Activated gamma-delta T cell (primary cell): ENCODE data around the gene CUX1.

Source experiments
- DNase-seq: peaks from one replicate; lab custom pipeline; 2025; lab: John Stamatoyannopoulos, UW

CUX1 gene

GRCh38 chr7:102184303-102184702 is 366.9 kb downstream of the CUX1 start:
- no peak for DNase-seq

- DNase-seq: no peak
Observed at GRCh38 chr7:102185796-102186195, 368.4 kb downstream of the CUX1 start.

- no peak for DNase-seq
Observed at GRCh38 chr7:102186306-102186705, 368.9 kb downstream of the CUX1 start.

GRCh38 chr7:102188746-102189145 is 371.3 kb downstream of the CUX1 start:
- no peak for DNase-seq

GRCh38 chr7:102189756-102190155 is 372.3 kb downstream of the CUX1 start:
- DNase-seq: no peak

- no peak for DNase-seq
Observed at GRCh38 chr7:102190776-102191350, 373.4 kb downstream of the CUX1 start.

- DNase-seq: no peak
Observed at GRCh38 chr7:102191556-102192379, 374.3 kb downstream of the CUX1 start.

- no peak for DNase-seq
Observed at GRCh38 chr7:102192790-102193189, 375.4 kb downstream of the CUX1 start.

- no peak for DNase-seq
Observed at GRCh38 chr7:102193806-102194205, 376.4 kb downstream of the CUX1 start.

- no peak for DNase-seq
Observed at GRCh38 chr7:102195361-102195760, 377.9 kb downstream of the CUX1 start.

- no peak for DNase-seq
Observed at GRCh38 chr7:102196028-102196427, 378.6 kb downstream of the CUX1 start.

GRCh38 chr7:102197161-102197560 is 379.7 kb downstream of the CUX1 start:
- no peak for DNase-seq

GRCh38 chr7:102197599-102197998 is 380.2 kb downstream of the CUX1 start:
- DNase-seq: no peak

GRCh38 chr7:102198417-102198956 is 381.1 kb downstream of the CUX1 start:
- DNase-seq: no peak

GRCh38 chr7:102201576-102201975 is 384.1 kb downstream of the CUX1 start:
- no peak for DNase-seq

GRCh38 chr7:102202556-102202955 is 385.1 kb downstream of the CUX1 start:
- no peak for DNase-seq

- DNase-seq: no peak
Observed at GRCh38 chr7:102203218-102203617, 385.8 kb downstream of the CUX1 start.

GRCh38 chr7:102204212-102204611 is 386.8 kb downstream of the CUX1 start:
- DNase-seq: no peak

GRCh38 chr7:102205915-102206314 is 388.5 kb downstream of the CUX1 start:
- DNase-seq: no peak

GRCh38 chr7:102208826-102209225 is 391.4 kb downstream of the CUX1 start:
- no peak for DNase-seq

- no peak for DNase-seq
Observed at GRCh38 chr7:102210787-102211186, 393.4 kb downstream of the CUX1 start.

GRCh38 chr7:102211590-102212550 is 394.4 kb downstream of the CUX1 start:
- no peak for DNase-seq
